ENCODE data around the gene SIPA1L3.

DNA sequence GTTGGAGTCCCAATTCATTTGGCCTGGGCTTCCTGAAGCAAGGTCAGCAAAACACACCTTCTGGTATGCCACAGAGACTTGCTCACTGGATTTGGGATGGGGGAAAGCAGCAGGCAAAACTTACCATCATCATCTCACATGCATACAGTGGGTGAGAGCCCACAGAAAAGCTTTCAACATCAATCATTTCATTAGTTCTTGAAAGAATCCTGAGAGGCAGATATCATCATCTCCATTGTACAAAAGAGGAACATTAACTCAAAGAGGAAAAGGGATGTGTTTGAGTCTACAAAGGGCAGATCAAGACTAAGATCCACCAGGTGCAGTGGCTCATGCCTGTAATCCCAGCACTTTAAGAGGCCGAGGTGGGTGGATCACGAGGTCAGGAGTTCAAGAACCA lies 7.0 kb upstream of the SIPA1L3 start:
- TF ChIP-seq EZH2 (IDR thresholded peaks at IDR 0.05; ENCODE audit: borderline replicate concordance, low read length): no peak
- TF ChIP-seq, protein P1, sequence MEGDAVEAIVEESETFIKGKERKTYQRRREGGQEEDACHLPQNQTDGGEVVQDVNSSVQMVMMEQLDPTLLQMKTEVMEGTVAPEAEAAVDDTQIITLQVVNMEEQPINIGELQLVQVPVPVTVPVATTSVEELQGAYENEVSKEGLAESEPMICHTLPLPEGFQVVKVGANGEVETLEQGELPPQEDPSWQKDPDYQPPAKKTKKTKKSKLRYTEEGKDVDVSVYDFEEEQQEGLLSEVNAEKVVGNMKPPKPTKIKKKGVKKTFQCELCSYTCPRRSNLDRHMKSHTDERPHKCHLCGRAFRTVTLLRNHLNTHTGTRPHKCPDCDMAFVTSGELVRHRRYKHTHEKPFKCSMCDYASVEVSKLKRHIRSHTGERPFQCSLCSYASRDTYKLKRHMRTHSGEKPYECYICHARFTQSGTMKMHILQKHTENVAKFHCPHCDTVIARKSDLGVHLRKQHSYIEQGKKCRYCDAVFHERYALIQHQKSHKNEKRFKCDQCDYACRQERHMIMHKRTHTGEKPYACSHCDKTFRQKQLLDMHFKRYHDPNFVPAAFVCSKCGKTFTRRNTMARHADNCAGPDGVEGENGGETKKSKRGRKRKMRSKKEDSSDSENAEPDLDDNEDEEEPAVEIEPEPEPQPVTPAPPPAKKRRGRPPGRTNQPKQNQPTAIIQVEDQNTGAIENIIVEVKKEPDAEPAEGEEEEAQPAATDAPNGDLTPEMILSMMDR (IDR thresholded peaks at IDR 0.05; ENCODE audit: low read length): no peak

All from OCI-LY1 (cell line).